GM19193 (cell line): ENCODE data around the gene ZNF497.

Experiments
- POLR2A ChIP-seq: IDR thresholded peaks from 4 replicates; pipeline ENCODE4 v1.6.1; 2011; ENCODE audit not compliant: insufficient read depth, insufficient read length; ENCODE audit errors: extremely low read depth

The ZNF497 gene

GRCh38 chr19:58396691-58397532, 34.4 kb upstream of the ZNF497 start:
- no peak for TF ChIP-seq POLR2A

DNA sequence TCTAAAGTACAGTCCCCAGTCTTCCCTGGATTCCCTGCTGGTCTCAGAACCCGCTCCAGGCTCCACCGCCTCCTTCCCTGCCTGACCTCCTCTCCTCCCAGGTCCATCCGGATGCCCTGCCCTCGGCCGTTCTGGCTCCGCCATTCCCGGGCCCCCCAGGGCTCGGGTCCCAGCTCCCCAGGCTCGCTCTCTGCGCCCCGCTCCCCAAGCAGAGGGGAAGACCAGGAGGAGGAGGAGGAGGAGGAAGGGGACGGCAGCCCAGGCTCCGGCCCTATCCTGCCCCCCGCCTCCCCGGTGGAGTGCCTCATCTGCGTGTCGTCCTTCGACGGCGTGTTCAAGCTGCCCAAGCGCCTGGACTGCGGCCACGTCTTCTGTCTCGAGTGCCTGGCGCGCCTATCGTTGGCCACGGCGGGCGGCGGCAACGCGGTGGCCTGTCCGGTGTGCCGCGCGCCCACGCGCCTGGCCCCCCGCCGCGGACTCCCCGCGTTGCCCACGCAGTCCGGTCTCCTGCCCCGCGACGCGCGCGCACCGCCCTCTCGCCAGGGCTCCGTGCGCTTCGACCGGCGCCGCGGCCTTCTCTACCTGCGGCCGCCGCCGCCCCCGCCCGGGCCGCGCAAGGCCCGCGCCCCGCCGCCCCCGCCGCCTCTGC, 33.6 kb upstream of the ZNF497 start:
- TF ChIP-seq POLR2A, result no peak

DNA sequence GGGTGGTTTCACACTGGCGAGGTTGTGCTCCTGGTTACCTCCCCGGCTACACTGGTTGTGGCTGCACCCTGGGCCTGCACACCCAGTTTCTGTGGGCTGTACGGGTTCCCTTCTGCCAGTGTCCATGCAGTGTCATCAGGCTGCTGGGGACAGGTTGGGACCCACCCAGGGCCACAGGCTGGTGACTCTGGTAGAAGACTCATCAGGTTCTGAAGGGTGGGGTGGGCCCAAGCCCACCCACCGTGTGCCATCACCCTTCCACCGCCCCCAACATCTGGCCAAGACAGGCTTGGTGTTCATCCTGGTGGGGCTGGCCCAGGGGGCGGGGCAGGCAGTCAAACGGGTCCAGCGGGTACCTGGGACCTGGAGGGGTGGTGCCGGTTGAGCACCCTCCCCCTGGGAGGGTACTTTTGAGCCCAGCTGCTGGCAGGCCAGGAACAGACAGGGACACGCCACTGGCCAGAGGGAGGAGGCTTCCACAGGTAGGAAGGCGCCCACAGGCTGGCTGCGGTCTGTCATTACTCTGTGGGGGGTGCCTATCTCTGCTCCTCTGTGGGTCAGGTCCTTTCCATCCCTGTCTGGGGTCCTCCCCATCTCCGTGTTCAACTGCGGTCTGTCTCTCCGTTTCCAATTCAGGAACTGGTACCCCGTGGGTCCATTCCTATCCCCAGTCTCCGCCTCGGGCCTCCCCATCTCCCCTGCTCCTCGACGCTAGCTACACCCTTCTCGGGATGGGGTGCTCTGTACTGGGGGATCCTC, 32.8 kb upstream of the ZNF497 start, which contains the start of gene RNF225:
TSS of gene RNF225 (plus strand) at position 437 of the 759 bp plus-strand sequence. CDS start 434 bp downstream, outside the sequence.
- peak; percentile 57 for TF ChIP-seq POLR2A

DNA sequence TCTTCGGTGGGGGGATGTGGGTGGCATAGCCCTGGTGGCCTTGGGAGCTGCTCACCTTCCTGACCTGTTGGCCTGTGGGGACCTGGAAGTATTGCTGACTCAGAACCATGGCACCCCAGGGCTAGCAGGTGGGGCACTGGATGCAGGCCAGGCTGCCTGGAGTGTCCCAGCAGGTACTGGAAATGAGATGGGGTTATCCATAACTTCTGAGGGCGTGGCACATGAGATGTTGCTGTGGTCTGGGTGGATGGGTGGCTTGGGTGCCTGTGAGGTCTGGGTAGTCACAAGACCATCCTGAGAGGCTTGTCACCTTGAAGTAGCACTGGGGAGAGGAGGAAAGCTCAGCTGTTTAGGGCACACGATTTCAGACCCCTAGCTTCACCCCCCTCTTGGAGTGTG, 32.3 kb upstream of the ZNF497 start:
- TF ChIP-seq POLR2A, result no peak

DNA sequence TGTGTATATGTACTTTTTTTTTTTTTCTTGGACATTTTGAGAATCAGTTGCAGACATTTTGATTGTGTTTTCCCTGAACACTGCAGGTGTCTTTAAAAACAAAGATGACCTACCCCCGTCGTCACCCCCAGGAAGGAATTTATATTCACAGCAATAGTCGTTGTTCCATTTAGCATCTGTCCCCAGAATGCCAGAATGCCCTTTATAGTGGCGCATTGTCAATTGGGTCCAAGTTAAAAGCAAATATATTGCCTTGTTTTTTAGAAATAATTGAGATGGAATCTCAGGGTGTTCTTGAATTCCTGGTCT, 31.1 kb upstream of the ZNF497 start:
- TF ChIP-seq POLR2A, result no peak

GRCh38 chr19:58392945-58393724, 30.6 kb upstream of the ZNF497 start:
- TF ChIP-seq POLR2A, result no peak

DNA sequence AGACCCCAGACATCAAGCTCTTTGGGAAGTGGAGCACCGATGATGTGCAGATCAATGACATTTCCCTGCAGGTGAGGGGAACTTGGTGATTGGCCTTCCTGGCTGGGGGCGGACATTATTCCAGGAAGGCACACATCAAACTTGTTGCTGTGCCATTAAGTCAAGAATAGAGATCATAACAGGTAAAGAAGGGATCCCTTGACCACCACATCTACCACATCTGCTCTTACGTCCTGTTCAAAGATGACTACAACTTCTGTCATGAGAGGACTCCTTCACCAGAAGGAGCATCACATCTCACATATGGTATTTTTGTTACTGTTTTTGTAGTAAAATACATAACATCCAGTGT, 25.6 kb upstream of the ZNF497 start:
- no peak for TF ChIP-seq POLR2A

- no peak for TF ChIP-seq POLR2A
Observed at GRCh38 chr19:58387338-58388174, 25.0 kb upstream of the ZNF497 start.

- TF ChIP-seq POLR2A, result peak; percentile 98
Observed at GRCh38 chr19:58386576-58387337, 24.2 kb upstream of the ZNF497 start, which contains the start of gene RPS5. Gene RPS5, plus strand, starts transcription at chr19:58387269. Its CDS starts 869 bp downstream, at chr19:58388138.

DNA sequence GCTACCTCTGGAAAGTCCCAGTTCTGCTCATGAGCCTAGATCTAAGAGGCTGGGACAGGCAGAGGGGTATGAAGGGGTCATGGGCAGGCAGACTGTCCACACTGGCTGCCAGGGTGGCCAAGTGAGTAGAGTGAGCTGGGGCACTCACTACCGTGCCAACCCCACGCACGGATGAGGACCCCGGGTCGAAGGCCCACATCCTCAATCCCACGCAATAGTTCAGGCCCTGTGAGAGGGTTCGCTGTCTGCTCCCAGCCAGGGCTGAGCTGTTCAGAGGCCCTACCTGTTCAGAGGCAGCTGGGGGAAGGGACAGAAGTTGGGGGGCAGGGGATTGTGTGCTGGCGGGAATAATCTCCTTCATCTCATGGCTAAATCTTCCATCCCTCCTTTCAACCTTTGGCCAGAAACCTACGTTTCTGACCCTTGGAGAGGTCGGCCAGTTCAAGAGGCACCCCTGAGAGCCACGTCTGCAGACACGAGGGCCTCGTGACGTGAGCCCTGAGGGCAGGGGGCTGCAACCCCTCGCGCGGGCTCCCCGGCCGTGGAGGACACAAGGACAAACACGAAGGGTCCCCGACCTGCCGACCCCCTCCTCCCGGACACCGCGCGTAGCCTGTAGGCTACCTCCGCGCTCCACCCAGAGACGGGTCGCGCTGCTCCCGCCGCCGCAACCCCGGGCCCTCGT, 23.5 kb upstream of the ZNF497 start:
- TF ChIP-seq POLR2A, result peak; percentile 8

GRCh38 chr19:58385313-58385890, 22.9 kb upstream of the ZNF497 start:
- no peak for TF ChIP-seq POLR2A

DNA sequence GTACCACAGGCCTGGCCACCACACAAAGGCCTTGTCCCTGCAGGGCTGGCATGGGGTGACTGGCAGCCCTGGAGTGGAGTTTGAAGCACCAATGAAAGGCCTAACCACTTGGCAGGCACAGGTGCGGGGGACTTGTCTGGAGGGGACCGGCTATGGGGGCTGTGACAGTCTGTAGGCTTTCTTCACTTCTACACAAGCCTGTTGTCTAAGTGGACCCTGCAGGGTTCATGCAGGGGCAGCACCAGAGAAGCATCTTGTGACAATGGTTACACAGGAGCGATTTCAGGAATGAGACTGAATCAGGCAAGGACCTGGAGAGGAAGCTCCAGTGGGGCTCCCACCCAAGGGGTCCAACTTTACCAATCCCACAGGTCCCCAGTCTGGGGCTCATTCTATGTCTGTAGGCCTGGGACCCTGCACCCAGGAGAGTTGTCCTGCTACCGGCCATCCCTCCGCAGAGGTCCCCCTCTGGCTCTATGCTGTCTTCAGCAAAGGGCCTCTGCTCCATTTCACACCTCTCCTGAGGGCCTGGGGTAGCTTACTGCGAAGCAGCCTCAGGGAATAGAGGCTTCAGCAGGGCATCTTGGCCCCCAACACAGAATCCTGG, 20.5 kb upstream of the ZNF497 start:
- TF ChIP-seq POLR2A, result no peak

DNA sequence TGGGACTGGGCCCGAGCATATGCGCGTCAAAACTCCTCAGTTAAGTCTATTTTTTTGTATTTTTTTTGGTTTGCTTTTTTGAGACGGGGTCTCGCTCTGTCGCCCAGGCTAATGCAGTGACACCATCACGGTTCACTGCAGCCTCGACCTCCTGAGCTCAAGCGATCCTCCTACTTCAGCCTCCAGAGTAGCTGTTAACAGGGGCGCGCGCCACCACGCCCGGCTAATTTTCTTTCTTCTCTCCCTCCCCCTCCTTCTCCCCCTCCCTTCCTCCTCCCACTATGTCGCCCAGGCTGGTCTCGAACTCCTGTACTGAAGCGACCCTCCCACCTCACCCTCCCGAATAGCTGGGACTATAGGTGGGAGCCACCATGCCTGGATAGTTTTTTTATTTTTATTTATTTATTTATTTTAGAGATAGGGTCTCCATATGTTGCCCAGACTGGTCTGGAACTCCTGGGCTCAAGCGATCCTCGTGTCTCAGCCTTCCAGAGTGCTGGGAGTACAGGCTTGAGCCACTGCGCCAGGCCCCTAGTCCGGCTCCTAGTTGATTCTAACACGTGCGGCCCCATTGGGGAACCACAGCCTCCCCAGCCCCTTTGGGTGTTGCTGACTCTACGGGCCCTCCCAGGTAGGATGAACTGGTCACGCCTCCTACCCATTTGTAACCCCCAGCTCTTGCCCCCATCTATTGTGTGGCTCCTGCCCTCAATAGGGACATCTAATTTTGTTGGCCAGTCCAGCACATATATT, 19.1 kb upstream of the ZNF497 start:
- no peak for TF ChIP-seq POLR2A
